Measurements from ENCODE around the gene MYL4.

MYL4 gene

DNA sequence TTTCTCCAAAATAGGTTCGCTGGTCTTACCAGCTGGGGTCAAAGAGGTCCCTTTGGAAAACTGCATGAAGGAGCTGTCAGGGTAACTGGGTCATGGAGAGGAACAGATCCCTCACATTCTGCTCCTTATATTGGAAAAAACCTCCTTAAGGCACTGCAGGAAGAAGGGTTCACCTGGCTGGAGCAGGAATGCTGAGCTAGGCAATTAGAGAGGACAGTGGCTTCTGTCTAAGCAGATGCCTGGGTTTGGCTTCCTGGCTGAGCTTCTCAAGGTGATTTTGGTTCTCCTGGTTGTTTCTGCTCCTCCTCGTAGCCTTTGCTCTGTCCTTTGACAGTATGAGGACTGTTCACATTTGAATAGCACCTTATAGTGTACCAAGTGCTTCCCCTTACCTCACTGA lies 64.1 kb downstream of the MYL4 start:
- no peak for DNase-seq (ENCODE audit: low read depth in 2 of 2)

Measured in stimulated activated CD8-positive, alpha-beta memory T cell treated with anti-CD3 and anti-CD28 coated beads, Interleukin-15, amount 100 ng/mL, for 4 hours (primary cell).